ENCODE results near the gene OLFM1. TPM values are rescaled to one million over a fixed set of nuclear protein-coding genes. Genes with fewer than 3 reads are reported as not detected.

Gene OLFM1
- 0.81 and 1.5 TPM in 2 replicates for total RNA-seq (ENCODE audit: low replicate concordance)

DNA sequence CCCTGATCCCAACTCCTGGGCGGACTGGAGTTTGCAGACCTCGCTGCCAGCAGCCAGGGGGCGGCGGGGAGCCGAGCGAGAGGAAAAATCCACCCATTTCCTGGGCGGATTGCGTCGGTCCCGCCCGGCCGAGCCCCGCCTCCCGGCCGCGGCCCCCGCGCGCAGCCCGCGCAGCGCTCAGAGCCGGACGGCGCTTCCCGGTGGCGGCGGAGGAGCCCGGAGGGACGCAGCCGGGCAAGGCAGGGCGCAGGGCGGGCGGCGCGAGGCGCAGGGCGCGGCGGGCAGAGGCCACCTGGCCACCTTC, at the start of gene OLFM1:
Gene OLFM1 (plus strand): TSS at position 180 of the 304 bp plus-strand sequence. CDS start 322 bp downstream, outside the sequence.
- TF ChIP-seq, protein P1, sequence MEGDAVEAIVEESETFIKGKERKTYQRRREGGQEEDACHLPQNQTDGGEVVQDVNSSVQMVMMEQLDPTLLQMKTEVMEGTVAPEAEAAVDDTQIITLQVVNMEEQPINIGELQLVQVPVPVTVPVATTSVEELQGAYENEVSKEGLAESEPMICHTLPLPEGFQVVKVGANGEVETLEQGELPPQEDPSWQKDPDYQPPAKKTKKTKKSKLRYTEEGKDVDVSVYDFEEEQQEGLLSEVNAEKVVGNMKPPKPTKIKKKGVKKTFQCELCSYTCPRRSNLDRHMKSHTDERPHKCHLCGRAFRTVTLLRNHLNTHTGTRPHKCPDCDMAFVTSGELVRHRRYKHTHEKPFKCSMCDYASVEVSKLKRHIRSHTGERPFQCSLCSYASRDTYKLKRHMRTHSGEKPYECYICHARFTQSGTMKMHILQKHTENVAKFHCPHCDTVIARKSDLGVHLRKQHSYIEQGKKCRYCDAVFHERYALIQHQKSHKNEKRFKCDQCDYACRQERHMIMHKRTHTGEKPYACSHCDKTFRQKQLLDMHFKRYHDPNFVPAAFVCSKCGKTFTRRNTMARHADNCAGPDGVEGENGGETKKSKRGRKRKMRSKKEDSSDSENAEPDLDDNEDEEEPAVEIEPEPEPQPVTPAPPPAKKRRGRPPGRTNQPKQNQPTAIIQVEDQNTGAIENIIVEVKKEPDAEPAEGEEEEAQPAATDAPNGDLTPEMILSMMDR (IDR thresholded peaks at IDR 0.05; ENCODE audit: insufficient read depth, low read length): peak; percentile 73
- H3K4me3 ChIP-seq (ENCODE audit: low read depth, low read length): peak within 1 kb of the TSS; percentile 28
- peak; percentile 45 for DNase-seq (ENCODE audit: low read depth)

DNA sequence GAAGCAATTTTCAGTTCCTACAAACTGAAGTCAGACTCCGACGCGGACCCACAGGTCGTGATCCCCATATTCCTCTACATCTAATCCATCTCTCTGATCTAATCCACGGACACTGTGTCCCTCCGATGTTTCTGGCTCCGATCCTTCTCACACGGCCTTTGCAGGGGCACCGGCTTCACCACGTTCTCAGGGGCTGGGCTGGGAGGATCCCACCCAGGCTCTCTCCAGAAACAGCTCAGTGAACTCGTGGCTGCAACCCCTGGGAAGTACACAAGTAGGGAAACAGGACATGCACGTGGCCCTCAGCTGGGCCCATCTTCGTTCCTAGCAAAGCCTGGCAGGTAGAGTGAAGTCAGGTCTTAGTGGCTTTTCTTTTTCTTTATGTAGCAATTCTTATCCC, 49.1 kb upstream of the OLFM1 start:
- no peak for DNase-seq (ENCODE audit: low read depth)
- no peak overlapping the region for H3K4me3 ChIP-seq (ENCODE audit: low read depth, low read length)
- TF ChIP-seq, protein P1 (IDR thresholded peaks at IDR 0.05; ENCODE audit: insufficient read depth, low read length): no peak

DNA sequence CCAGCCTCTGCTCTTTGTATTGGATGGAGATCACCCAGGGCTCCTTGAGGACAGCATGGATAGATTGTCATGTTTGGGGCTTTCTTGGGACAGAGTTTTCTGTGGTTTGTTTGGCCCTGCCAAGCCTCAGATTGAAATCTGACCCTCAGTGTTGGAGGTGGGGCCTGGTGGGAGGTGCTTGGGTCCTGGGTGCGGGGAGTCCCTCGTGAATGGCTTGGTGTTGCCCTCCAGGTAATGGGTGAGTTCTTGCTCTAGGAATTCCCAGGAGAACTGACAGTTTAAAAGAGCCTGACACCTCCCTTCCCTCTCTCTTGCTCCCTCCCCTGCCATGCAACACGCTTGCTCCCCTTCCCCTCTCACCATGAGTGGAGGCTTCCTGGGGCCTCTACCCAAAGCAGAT, 48.6 kb upstream of the OLFM1 start:
- TF ChIP-seq, protein P1 (IDR thresholded peaks at IDR 0.05; ENCODE audit: insufficient read depth, low read length): no peak
- DNase-seq (ENCODE audit: low read depth): no peak
- no peak overlapping the region for H3K4me3 ChIP-seq (ENCODE audit: low read depth, low read length)

DNA sequence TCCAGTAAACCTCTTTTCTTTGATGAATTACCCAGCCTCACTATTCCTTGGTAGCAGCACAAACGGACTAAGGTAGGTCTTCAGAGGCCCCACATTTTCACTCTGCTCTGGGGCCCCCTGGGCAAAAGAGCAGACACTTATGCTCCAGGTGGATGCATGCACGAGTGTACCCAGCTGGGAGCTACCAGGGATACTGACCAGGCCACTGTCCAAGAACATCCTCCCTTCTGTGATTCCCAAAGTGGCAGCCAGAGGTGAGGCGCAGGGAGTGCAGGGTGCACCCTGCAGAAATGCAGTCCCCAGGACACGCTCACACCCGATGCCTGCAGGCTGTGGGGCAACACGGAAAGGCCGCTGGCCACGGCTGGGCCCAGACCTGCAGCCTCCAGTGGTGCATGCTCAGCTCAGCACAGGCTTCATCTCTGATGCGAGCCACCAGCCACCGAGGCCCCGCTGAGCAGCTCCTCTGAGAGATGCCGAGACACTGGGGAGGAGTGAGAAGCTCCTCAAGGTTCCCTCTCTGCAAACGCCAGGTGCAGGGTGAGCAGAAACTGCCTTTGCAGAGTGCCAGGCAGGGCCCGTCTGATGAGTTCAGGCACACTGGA, 48.1 kb upstream of the OLFM1 start:
- no peak for DNase-seq (ENCODE audit: low read depth)
- TF ChIP-seq, protein P1 (IDR thresholded peaks at IDR 0.05; ENCODE audit: insufficient read depth, low read length): no peak
- no peak overlapping the region for H3K4me3 ChIP-seq (ENCODE audit: low read depth, low read length)

DNA sequence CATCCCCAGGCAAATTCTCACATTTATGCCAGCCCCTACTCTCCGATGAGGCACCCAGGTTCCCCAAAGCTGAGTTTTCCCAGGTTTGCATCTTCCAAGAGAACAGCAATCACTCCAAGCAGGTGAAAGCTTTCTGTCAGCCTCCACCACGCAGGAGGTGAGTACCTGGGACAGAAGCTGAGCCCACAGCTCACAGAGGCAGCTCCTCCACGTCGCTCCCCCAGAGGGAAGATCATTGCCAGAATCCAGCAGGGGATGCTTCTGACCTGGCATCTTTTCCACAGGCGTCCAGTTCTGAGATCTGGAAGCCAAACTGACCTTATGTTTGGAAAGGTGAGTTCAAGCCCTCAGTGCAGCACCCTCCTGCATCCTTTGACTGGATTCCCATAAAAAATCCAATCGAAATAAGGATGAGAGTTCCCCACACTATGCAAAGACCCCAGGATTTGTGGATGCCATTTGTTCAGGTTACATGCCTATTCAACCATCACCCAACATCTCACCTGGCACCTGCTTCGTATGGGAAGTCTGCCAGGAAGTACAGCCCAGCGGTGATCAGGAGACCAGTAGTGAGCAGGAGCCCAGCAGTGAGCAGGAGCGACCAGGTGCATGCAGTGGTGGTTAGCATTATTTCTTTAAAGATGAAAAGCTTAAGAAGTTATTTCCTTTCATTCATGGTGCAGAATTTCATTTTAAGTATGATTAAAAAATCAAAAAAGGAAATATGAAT, 47.4 kb upstream of the OLFM1 start:
- no peak for DNase-seq (ENCODE audit: low read depth)
- no peak overlapping the region for H3K4me3 ChIP-seq (ENCODE audit: low read depth, low read length)
- TF ChIP-seq, protein P1 (IDR thresholded peaks at IDR 0.05; ENCODE audit: insufficient read depth, low read length): no peak

DNA sequence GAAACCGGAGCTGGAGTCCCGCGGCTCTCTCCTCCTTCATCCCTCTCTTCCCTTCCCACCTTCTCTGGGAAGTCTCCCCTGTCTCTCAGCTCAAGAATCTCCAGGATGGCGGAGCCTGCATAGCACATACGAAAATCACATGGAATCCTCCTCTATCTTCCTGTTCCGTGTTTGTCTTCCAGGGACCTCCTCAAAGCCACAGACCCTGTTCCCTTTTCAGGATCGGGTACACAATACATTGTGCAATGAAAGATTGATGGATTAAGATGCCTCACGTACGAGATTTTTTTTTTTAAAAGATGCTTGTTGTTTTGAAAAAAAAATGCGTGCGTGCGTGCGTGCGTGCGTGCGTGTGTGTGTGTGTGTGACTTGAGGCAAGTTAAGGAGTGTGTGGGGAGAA, 46.6 kb upstream of the OLFM1 start:
- TF ChIP-seq, protein P1 (IDR thresholded peaks at IDR 0.05; ENCODE audit: insufficient read depth, low read length): no peak
- H3K4me3 ChIP-seq (ENCODE audit: low read depth, low read length): no peak overlapping the region
- no peak for DNase-seq (ENCODE audit: low read depth)
